Lung (tissue), 12 donors: ENCODE data around the gene ADAM33. TPM values are rescaled to one million over a fixed set of nuclear protein-coding genes. Genes with fewer than 3 reads are reported as not detected.
A peak's percentile ranks its signal among the peaks of the same experiment; 100 is the strongest.

ENCODE experiments used
- ATAC-seq: fragments of 200-7000 bp; cut with Tn5 transposase; one replicate; pipeline ENCODE4 v1.9.1; 2020; ENCODE audit warnings: moderate number of reproducible peaks; ENCODE audit not compliant: insufficient read depth, low FRiP score
- DNase-seq, 3 donors: peaks; one replicate each; pipeline ENCODE4 v3.0.0-alpha.2; 2013 to 2017
- H3K27ac ChIP-seq, 2 donors: one replicate each; pipeline ENCODE4 v1.5.1; 2013; ENCODE audit warnings: mild to moderate bottlenecking in 2 of 2, moderate library complexity in 2 of 2, control low read depth in 1 of 2, inconsistent platforms in 1 of 2, low read depth in 1 of 2, low read length in 1 of 2
- H3K27me3 ChIP-seq, 3 donors: one replicate each; pipeline ENCODE4 v1.5.1; 2013; ENCODE audit warnings: low read length in 2 of 3; ENCODE audit not compliant: control insufficient read depth in 3 of 3, insufficient read depth in 3 of 3
- H3K36me3 ChIP-seq, 4 donors: one replicate each; pipeline ENCODE4 v1.5.1; 2013; ENCODE audit warnings: low read length in 4 of 4, mild to moderate bottlenecking in 1 of 4, moderate library complexity in 1 of 4; ENCODE audit not compliant: control insufficient read depth in 4 of 4, insufficient read depth in 4 of 4
- H3K4me1 ChIP-seq, 5 donors: one replicate each; pipeline ENCODE4 v1.5.1; 2013; ENCODE audit warnings: low read length in 5 of 5, mild to moderate bottlenecking in 2 of 5, moderate library complexity in 1 of 5; ENCODE audit not compliant: control insufficient read depth in 5 of 5, insufficient read depth in 5 of 5
- H3K4me3 ChIP-seq: one replicate; pipeline ENCODE4 v1.5.1; 2013; ENCODE audit warnings: mild to moderate bottlenecking, control low read depth, moderate library complexity
- H3K9ac ChIP-seq, 2 donors: one replicate each; pipeline ENCODE4 v1.5.1; 2013; ENCODE audit warnings: low read length in 2 of 2, control low read depth in 1 of 2; ENCODE audit not compliant: insufficient read depth in 1 of 2
- H3K9me3 ChIP-seq, 4 donors: one replicate each; pipeline ENCODE4 v1.5.1; 2013; ENCODE audit warnings: low read length in 3 of 4, mild to moderate bottlenecking in 1 of 4, moderate library complexity in 1 of 4; ENCODE audit not compliant: control insufficient read depth in 4 of 4, insufficient read depth in 3 of 4
- CTCF ChIP-seq: IDR thresholded peaks from 2 replicates; pipeline ENCODE4 v1.5.1; 2012; ENCODE audit warnings: mild to moderate bottlenecking; ENCODE audit errors: control extremely low read depth, extremely low read depth
- WGBS, 2 donors: extraction: QIAGEN DNeasy Blood & Tissue Kit; methylation state at CpG; one replicate each; pipeline ENCODE4 v1.1.7; 2013; 5-methylcytosine and 5-hydroxymethylcytosine counted together
- polyA plus RNA-seq, 2 donors: library from polyadenylated mRNA; stranded (reverse); fragments of 200-250 nt; gene quantifications; one replicate each; pipeline ENCODE4 v1.2.1, GENCODE V29; 2013
- total RNA-seq, 2 donors: library from RNA; depleted of rRNA in 1 of 2; stranded (reverse); fragments of >200 nt in 1 of 2; gene quantifications; one replicate each; pipeline ENCODE4 v1.2.1, GENCODE V29; 2014 to 2021
- donor health status: control.
- donor health status: control.
- donor health status: Bipolar disorder and iron deficiency.
- donor health status: healthy.
- donor health status: DM: yes; HTN: yes; CAD: no.

ADAM33 gene
- total and polyA plus RNA-seq, 4 donors = 3.2 to 16.4 (median 8.1) TPM

- no peaks in the 10 kb centered on the region for H3K36me3 ChIP-seq
- H3K9me3 ChIP-seq = peaks cover 0 to 2% (median 0%) of the 10 kb centered on the region in 4 donors
- ATAC-seq (no peak), DNase-seq (peak; percentile 28 to 68 (median 65))
- H3K4me3 ChIP-seq = no peak overlapping the region
- H3K27me3 ChIP-seq = no peaks in the 10 kb centered on the region
- H3K27ac ChIP-seq = no peak overlapping the region
- H3K4me1 ChIP-seq = peaks cover 0 to 15% (median 5%) of the 10 kb centered on the region in 5 donors
- no peak for TF ChIP-seq CTCF
- no peak overlapping the region for H3K9ac ChIP-seq
- 59 to 74% methylated on average over 2 of the region's 2 CpGs for WGBS, 2 donors
Measured at GRCh38 chr20:3687655-3688054, 5.8 kb upstream of the ADAM33 start.

- peak overlapping the region in 1 of 2 donors; percentile 48 for H3K27ac ChIP-seq
Measured at GRCh38 chr20:3686867-3687321, 5.1 kb upstream of the ADAM33 start.

GRCh38 chr20:3686421-3686820, 4.6 kb upstream of the ADAM33 start:
- TF ChIP-seq CTCF = no peak
- Histone ChIP-seq H3K4me3 (no peak overlapping the region), H3K9ac (no peak overlapping the region), H3K4me1 (peaks cover 3 to 23% (median 5%) of the 10 kb centered on the region in 5 donors), H3K9me3 (peaks cover 0 to 2% (median 0%) of the 10 kb centered on the region in 4 donors), H3K27me3 (peaks cover 0 to 4% (median 0%) of the 10 kb centered on the region in 3 donors), H3K27ac (peak overlapping the region in 1 of 2 donors; percentile 7), H3K36me3 (no peaks in the 10 kb centered on the region)
- DNase-seq (peak in 1 of 3 donors; percentile 23), ATAC-seq (no peak)
- WGBS, 2 donors = 85 to 89% methylated on average over 7 of the region's 7 CpGs

More at GRCh38 chr20:3686867-3687321, 5.1 kb upstream of the ADAM33 start:
- WGBS, 2 donors = 44 to 61% methylated on average over 9 of the region's 9 CpGs
- Histone ChIP-seq H3K27me3 (peaks cover 0 to 2% (median 0%) of the 10 kb centered on the region in 3 donors), H3K36me3 (no peaks in the 10 kb centered on the region), H3K9me3 (peaks cover 0 to 2% (median 0%) of the 10 kb centered on the region in 4 donors), H3K9ac (no peak overlapping the region), H3K4me1 (peaks cover 0 to 19% (median 5%) of the 10 kb centered on the region in 5 donors), H3K4me3 (no peak overlapping the region)
- TF ChIP-seq CTCF = no peak
- ATAC-seq = peak; percentile 39
- peak; percentile 91 to 98 (median 97) for DNase-seq

GRCh38 chr20:3685341-3685740, 3.5 kb upstream of the ADAM33 start:
- Histone ChIP-seq H3K4me1 (peaks cover 5 to 34% (median 13%) of the 10 kb centered on the region in 5 donors), H3K4me3 (no peak overlapping the region), H3K36me3 (no peaks in the 10 kb centered on the region), H3K9me3 (peaks cover 0 to under 1% (median 0%) of the 10 kb centered on the region in 4 donors), H3K9ac (no peak overlapping the region), H3K27me3 (peaks cover 0 to 7% (median 0%) of the 10 kb centered on the region in 3 donors), H3K27ac (no peak overlapping the region)
- DNase-seq (peak in 1 of 3 donors; percentile 8), ATAC-seq (no peak)
- no peak for TF ChIP-seq CTCF
- WGBS, 2 donors = 58 to 77% methylated on average over 7 of the region's 7 CpGs
